Skeletal muscle tissue (tissue), 4 donors: Measurements from ENCODE around the gene FCHO1. TPM values are rescaled to one million over a fixed set of nuclear protein-coding genes. Genes with fewer than 3 reads are reported as not detected.

ENCODE experiments used
- H3K27ac ChIP-seq: one replicate; pipeline ENCODE4 v1.7.0; 2013; ENCODE audit warnings: mild to moderate bottlenecking, low read depth, low read length, inconsistent platforms
- H3K27me3 ChIP-seq, 3 donors: one replicate each; pipeline ENCODE4 v1.7.0; 2013; ENCODE audit warnings: low read length in 3 of 3; ENCODE audit not compliant: control insufficient read depth in 3 of 3, insufficient read depth in 3 of 3
- H3K36me3 ChIP-seq, 3 donors: one replicate each; pipeline ENCODE4 v1.7.0; 2013; ENCODE audit warnings: low read length in 3 of 3; ENCODE audit not compliant: control insufficient read depth in 3 of 3, insufficient read depth in 3 of 3
- H3K4me1 ChIP-seq, 3 donors: one replicate each; pipeline ENCODE4 v1.7.0; 2013; ENCODE audit warnings: low read length in 3 of 3, mild to moderate bottlenecking in 3 of 3; ENCODE audit not compliant: control insufficient read depth in 3 of 3, insufficient read depth in 3 of 3
- H3K4me3 ChIP-seq, 3 donors: one replicate each; pipeline ENCODE4 v1.7.0; 2013; ENCODE audit warnings: low read length in 3 of 3
- H3K9ac ChIP-seq, 3 donors: one replicate each; pipeline ENCODE4 v1.7.0; 2013; ENCODE audit warnings: low read length in 3 of 3, mild to moderate bottlenecking in 3 of 3, moderate library complexity in 2 of 3, low read depth in 1 of 3
- H3K9me3 ChIP-seq, 3 donors: one replicate each; pipeline ENCODE4 v1.7.0; 2013; ENCODE audit warnings: low read length in 3 of 3; ENCODE audit not compliant: control insufficient read depth in 3 of 3
- total RNA-seq: library from RNA; depleted of rRNA; stranded (reverse); fragments of >200 nt; gene quantifications from one replicate; pipeline ENCODE4 v1.2.3, GENCODE V29; 2014
- donor health status: Osteomylitis.

The FCHO1 gene
- total RNA-seq, 1 donor from 2014 or later = 1.0 TPM

DNA sequence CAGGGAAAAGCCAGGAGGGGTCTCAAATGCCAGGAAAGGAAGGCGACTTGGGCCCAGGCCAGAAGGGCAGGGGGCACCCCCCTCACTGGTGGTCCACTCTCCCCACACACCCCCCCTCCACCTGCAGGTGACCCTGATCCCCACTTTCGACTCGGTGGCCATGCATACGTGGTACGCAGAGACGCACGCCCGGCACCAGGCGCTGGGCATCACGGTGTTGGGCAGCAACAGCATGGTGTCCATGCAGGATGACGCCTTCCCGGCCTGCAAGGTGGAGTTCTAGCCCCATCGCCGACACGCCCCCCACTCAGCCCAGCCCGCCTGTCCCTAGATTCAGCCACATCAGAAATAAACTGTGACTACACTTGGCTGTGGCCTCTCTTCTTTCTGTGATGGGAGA lies 17.1 kb upstream of the FCHO1 start:
- Histone ChIP-seq H3K36me3 (peaks cover 30 to 38% (median 32%) of the 10 kb centered on the region in 3 donors), H3K27me3 (no peaks in the 10 kb centered on the region), H3K9ac (no peak overlapping the region), H3K4me1 (peaks cover 0 to 3% (median 0%) of the 10 kb centered on the region in 3 donors), H3K9me3 (no peaks in the 10 kb centered on the region), H3K27ac (no peak overlapping the region), H3K4me3 (no peak overlapping the region)

GRCh38 chr19:17735410-17735809 lies 15.9 kb upstream of the FCHO1 start:
- no peaks in the 10 kb centered on the region for H3K9me3 ChIP-seq
- H3K4me3 ChIP-seq = no peak overlapping the region
- no peaks in the 10 kb centered on the region for H3K27me3 ChIP-seq
- peaks cover 22 to 30% (median 27%) of the 10 kb centered on the region in 3 donors for H3K36me3 ChIP-seq
- H3K4me1 ChIP-seq = peaks cover 0 to 3% (median 0%) of the 10 kb centered on the region in 3 donors
- H3K9ac ChIP-seq = no peak overlapping the region
- no peak overlapping the region for H3K27ac ChIP-seq

DNA sequence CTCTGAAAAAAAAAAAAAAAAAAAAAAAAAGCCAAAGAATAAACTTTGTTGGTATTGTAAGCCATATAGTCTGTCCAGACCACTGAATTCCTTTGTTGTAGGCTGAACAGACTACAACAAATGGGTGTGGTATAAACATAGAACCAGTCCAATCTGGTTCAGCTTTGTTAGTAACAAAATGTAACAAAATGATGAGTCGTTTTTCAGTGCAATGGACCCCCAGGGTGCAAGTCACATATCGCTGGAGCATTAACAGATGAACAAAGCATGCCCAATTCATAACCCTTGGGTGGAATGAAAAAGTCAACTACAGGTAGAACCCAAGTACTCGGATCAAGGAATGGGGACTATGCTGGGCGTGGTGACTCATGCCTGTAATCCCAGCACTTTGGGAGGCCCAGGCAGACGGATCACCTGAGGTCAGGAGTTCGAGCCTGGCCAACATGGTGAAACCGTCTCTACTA lies 13.6 kb upstream of the FCHO1 start:
- peaks cover 22 to 24% (median 23%) of the 10 kb centered on the region in 3 donors for H3K36me3 ChIP-seq
- H3K9ac ChIP-seq = no peak overlapping the region
- H3K4me3 ChIP-seq = no peak overlapping the region
- no peaks in the 10 kb centered on the region for H3K9me3 ChIP-seq
- H3K27me3 ChIP-seq = no peaks in the 10 kb centered on the region
- H3K27ac ChIP-seq = no peak overlapping the region
- peaks cover 0 to 3% (median 0%) of the 10 kb centered on the region in 3 donors for H3K4me1 ChIP-seq

GRCh38 chr19:17739121-17739875 lies 12.0 kb upstream of the FCHO1 start:
- H3K9me3 ChIP-seq = no peaks in the 10 kb centered on the region
- H3K27me3 ChIP-seq = no peaks in the 10 kb centered on the region
- H3K27ac ChIP-seq = no peak overlapping the region

GRCh38 chr19:17741456-17741855 lies 9.8 kb upstream of the FCHO1 start:
- Histone ChIP-seq H3K9ac (no peak overlapping the region), H3K27ac (no peak overlapping the region), H3K4me3 (no peak overlapping the region), H3K27me3 (no peaks in the 10 kb centered on the region), H3K36me3 (no peaks in the 10 kb centered on the region), H3K9me3 (no peaks in the 10 kb centered on the region), H3K4me1 (peaks cover 0 to 3% (median 0%) of the 10 kb centered on the region in 3 donors)

More at GRCh38 chr19:17739121-17739875, 12.0 kb upstream of the FCHO1 start:
- H3K36me3 ChIP-seq = peaks cover 10 to 11% (median 10%) of the 10 kb centered on the region in 3 donors
- H3K9ac ChIP-seq = no peak overlapping the region
- no peak overlapping the region for H3K4me3 ChIP-seq
- peaks cover 0 to 3% (median 0%) of the 10 kb centered on the region in 3 donors for H3K4me1 ChIP-seq

- no peak overlapping the region for H3K27ac ChIP-seq
- peaks cover 0 to 4% (median 0%) of the 10 kb centered on the region in 3 donors for H3K4me1 ChIP-seq
- no peaks in the 10 kb centered on the region for H3K9me3 ChIP-seq
- H3K4me3 ChIP-seq = no peak overlapping the region
- H3K36me3 ChIP-seq = no peaks in the 10 kb centered on the region
- no peak overlapping the region for H3K9ac ChIP-seq
- peaks cover 0 to 13% (median 6%) of the 10 kb centered on the region in 3 donors for H3K27me3 ChIP-seq
These were observed 7.2 kb upstream of the FCHO1 start for GRCh38 chr19:17743874-17744580.

GRCh38 chr19:17747205-17748098 lies 3.8 kb upstream of the FCHO1 start:
- no peaks in the 10 kb centered on the region for H3K36me3 ChIP-seq
- H3K4me3 ChIP-seq = peak overlapping the region; percentile 43 to 64 (median 60)
- H3K9ac ChIP-seq = no peak overlapping the region
- H3K4me1 ChIP-seq = peaks cover 0 to 3% (median 0%) of the 10 kb centered on the region in 3 donors
- no peaks in the 10 kb centered on the region for H3K9me3 ChIP-seq
- H3K27ac ChIP-seq = no peak overlapping the region
- H3K27me3 ChIP-seq = peaks cover 5 to 24% (median 9%) of the 10 kb centered on the region in 3 donors

GRCh38 chr19:17748884-17749638 lies 2.2 kb upstream of the FCHO1 start:
- H3K4me1 ChIP-seq = peaks cover 0 to 3% (median 0%) of the 10 kb centered on the region in 3 donors
- no peaks in the 10 kb centered on the region for H3K9me3 ChIP-seq
- no peaks in the 10 kb centered on the region for H3K36me3 ChIP-seq
- H3K27me3 ChIP-seq = peaks cover 5 to 32% (median 9%) of the 10 kb centered on the region in 3 donors
- H3K27ac ChIP-seq = no peak overlapping the region
- H3K4me3 ChIP-seq = no peak overlapping the region
- no peak overlapping the region for H3K9ac ChIP-seq

- no peak overlapping the region for H3K4me3 ChIP-seq
These were observed 1.4 kb upstream of the FCHO1 start for GRCh38 chr19:17749912-17750317.

More at GRCh38 chr19:17749912-17750317, 1.4 kb upstream of the FCHO1 start:
- H3K27me3 ChIP-seq = peaks cover 5 to 37% (median 17%) of the 10 kb centered on the region in 3 donors
- H3K27ac ChIP-seq = no peak overlapping the region
- no peak overlapping the region for H3K9ac ChIP-seq
- H3K4me1 ChIP-seq = peaks cover 0 to 3% (median 0%) of the 10 kb centered on the region in 3 donors
- no peaks in the 10 kb centered on the region for H3K36me3 ChIP-seq
- no peaks in the 10 kb centered on the region for H3K9me3 ChIP-seq
